HG03354 (cell line): ENCODE data around the gene KCNIP4.

Experiments used
- ATAC-seq: cut with Tn5 transposase; IDR thresholded peaks from one replicate; pipeline ENCODE4 v1.9.1; 2021; ENCODE audit warnings: mild to moderate bottlenecking; ENCODE audit not compliant: unreplicated experiment, poor library complexity, severe bottlenecking

Gene KCNIP4

GRCh38 chr4:21032089-21032645, 916.4 kb downstream of the KCNIP4 start:
- no peak for ATAC-seq

DNA sequence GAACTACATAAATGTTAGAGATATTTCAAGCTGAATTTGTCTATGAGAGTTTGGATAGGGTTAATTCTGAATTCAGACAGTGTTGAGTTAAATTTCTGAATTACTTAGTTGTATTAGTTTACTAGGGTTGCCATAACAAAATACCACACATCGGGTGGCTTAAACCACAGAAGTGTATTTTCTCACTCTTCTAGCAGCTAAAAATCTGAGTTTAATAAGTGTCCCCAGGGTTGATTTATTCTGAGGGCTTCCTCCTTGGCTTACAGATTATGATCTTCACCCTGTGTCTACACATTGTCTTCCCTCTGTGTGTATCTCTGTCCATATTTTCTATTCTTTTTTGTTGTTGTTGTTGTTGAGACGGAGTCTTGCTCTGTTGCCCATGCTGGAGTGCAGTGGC, 929.8 kb downstream of the KCNIP4 start:
- no peak for ATAC-seq

- ATAC-seq: no peak
Measured at GRCh38 chr4:21013501-21013900, 935.1 kb downstream of the KCNIP4 start.

DNA sequence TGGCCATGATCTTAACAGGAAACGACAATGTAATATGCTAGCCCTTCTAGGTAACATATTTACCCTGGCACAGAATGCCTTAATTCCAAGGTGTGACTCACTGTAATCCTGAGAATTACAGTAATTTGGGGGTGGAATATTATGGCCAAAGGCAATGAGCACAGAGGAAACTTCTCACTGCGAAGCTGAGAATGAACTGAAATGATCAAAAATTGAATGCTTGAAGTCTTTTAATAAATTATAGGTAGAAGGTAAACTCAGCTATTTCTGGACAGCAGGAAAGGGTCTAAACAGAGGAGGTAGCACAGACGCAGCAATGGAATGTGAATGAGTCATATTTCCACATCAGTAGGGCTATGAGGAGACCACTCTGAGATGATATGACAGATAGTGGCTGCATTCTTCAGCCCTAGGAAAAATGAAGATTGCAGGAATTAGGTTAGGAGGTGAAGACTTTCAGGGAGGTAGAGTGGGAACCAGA, 935.7 kb downstream of the KCNIP4 start:
- ATAC-seq: no peak

- no peak for ATAC-seq
Measured at GRCh38 chr4:21011106-21011505, 937.5 kb downstream of the KCNIP4 start.

DNA sequence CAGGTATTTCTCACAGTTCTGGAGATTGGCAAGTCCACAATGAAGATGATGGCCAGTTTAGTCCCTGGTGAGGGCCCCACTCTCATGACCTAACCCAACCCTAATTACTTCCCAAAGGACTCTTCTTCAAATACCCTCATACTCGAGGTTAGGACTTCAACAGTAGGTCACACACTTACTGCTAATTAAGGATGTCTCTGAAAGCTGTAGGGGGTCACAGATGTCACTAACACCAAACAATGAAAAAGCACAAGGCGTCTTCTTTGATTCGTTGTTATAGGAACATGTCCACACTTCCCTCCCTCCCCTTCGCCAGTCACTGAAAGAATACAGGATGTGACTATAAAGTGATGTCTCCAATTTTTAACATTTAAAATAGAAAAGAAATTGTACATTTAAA, 938.6 kb downstream of the KCNIP4 start:
- ATAC-seq: no peak

GRCh38 chr4:21005647-21006046, 942.9 kb downstream of the KCNIP4 start:
- ATAC-seq: no peak

GRCh38 chr4:21002976-21003375, 945.6 kb downstream of the KCNIP4 start:
- no peak for ATAC-seq

DNA sequence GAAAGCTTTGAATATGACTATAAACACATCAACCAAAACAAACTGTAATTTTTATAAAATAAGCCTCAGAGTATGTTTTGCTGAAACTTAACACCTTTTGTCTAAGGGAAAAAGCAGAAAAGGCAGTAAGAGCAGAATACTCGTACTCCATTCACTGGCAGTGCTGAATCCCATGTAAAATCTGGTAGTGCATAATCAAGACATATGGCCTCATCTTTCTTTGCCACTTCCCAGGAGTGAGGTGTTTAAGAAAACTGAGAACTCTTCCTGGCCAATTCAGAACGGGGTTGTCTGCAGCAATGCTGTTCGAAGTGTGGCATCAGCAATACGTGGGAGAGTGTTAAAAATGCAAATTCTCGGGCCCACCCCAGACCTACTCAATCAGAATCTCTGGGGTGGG, 946.3 kb downstream of the KCNIP4 start:
- ATAC-seq: no peak

- no peak for ATAC-seq
Measured at GRCh38 chr4:21001490-21001889, 947.1 kb downstream of the KCNIP4 start.

DNA sequence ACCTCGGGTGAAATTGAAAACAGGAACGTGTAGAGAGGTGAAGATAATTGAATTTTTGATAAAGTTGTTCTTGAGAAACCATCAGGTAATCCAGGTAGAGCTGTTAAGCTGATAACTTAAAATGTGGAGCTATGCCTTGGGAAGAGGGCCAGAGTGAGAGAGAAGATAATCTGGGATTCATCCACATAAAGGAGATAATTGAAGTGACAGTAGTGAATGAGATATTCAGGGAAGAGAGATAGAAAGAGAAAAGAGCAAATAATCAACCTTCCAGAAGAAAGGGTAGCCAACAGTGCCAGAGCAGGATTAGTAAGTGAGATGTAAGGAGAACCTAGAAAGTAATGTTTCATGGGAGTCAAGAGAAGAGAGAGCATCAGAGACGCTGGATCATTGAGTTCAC, 950.7 kb downstream of the KCNIP4 start:
- no peak for ATAC-seq

GRCh38 chr4:20995610-20996009, 953.0 kb downstream of the KCNIP4 start:
- no peak for ATAC-seq

GRCh38 chr4:20995015-20995414, 953.6 kb downstream of the KCNIP4 start:
- no peak for ATAC-seq

GRCh38 chr4:20992002-20992401, 956.6 kb downstream of the KCNIP4 start:
- ATAC-seq: no peak

- ATAC-seq: no peak
Measured at GRCh38 chr4:20987191-20987590, 961.4 kb downstream of the KCNIP4 start.

DNA sequence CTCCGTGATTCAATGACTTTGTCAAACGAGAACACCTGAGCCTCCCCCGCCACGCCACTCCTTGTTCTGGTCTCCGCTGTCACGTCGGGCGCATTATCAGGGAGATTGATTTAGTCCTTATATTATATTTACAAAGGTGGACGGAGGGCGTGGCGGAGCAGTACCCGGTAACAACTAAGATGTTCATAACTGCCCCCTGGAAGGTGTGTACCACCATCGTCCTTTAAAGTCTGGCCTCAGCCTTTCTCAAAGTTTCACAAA, 964.1 kb downstream of the KCNIP4 start:
- no peak for ATAC-seq

- no peak for ATAC-seq
Measured at GRCh38 chr4:20983763-20984575, 964.6 kb downstream of the KCNIP4 start.

DNA sequence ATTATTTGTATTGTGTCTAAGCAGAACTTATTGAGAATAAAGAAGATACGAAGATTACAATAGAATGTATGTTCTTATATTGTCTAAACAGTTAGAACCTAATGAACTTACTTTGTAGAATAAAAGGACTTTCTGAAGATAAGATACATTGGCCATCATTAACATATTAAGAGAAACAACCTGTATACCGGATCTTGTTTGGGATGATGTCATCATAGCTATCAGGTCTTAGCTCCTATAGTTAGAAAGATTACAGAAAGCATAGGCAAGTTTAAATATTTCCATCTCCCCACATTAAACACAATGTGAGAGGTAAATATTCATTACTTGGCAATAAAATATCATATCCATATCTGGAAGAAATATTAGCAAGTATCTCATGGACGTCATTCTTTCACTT, 966.0 kb downstream of the KCNIP4 start:
- no peak for ATAC-seq

DNA sequence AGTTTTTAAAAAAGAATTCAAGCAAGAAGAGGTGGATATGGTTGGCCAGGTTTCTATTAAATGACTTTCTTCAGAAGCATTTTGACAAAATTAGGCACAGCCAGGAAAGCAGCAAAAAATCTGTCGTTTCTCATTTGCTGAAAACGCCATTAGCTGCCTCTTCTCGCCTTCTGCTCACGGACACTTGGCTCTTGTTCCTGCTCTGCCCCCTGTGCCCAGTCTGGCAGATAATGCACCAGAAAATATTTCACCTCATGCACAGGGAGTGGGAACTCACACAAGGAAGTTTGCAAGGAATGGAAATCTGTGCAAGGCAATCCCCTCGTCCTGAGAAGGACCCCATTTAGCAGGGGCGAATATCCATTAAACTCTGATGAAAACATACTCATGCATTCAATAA, 988.3 kb downstream of the KCNIP4 start:
- no peak for ATAC-seq

DNA sequence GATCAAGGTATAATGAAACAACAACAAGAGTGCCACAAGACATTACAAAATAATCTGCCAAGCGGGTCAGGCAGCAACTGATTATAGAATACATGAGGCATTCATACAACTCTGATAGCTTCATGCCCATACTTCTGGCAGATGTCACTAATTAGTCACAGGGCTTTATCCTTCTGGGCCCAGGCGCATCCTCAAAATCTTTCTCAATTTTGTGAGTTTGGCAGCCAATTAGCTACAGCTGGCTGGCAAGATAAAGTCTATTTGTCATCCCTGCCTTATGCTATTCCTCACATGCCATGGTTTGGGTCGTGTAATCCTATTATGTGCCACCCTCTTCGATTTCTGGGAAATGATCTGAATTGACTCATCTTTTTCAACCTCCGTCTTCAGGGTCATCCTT, 994.0 kb downstream of the KCNIP4 start:
- ATAC-seq: no peak

DNA sequence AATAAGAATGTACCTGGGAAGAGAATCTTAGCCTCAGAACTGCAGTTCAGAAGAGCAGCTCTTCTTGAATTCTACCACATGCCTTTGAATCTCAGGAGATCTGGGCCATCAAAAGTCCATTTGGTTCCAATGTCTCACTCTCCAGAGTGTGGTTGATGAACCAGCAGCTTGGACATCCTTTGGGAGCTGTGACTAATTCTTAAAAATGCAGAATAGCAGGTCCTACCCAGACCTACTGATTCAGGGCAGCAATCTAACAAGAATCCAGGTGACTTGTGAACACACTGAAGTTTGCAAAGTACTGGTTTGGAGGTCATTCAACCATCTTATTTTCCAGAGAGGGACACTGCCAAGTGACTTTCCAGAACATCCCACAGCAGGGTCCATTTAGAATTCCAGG, 1003.6 kb downstream of the KCNIP4 start:
- no peak for ATAC-seq

- ATAC-seq: no peak
Measured at GRCh38 chr4:20944451-20944850, 1004.1 kb downstream of the KCNIP4 start.
